Measurements from ENCODE around the gene TUBB. TPM values are rescaled to one million over a fixed set of nuclear protein-coding genes. Genes with fewer than 3 reads are reported as not detected.
A peak's percentile ranks its signal among the peaks of the same experiment; 100 is the strongest.
"Not testable (repeated sequence)": the region's sequence is repeated elsewhere in the genome, so short reads cannot be mapped to it uniquely, and the experiment has no call there.

Gene TUBB
- total and polyA plus RNA-seq, 2 of the 8 experiments (the other 6 are each of a cell fraction or from before 2014, with no cell fraction given) = 1,880 to 3,022 TPM

GRCh38 chr6:30723159-30723842, 3.1 kb downstream of the TUBB start:
- H3K27me3 ChIP-seq (replicated peaks in 1 of 4; ENCODE audit: control insufficient read depth in 3 of 4, extremely low read depth in 1 of 4, insufficient read depth in 3 of 4, low read length in 3 of 4); H4K91ac ChIP-seq (replicated peaks; ENCODE audit: insufficient read length, low read length); H4K8ac ChIP-seq (ENCODE audit: extremely low read depth, insufficient read depth, low read length); H2BK15ac ChIP-seq (ENCODE audit: low read length); H3K23ac ChIP-seq (ENCODE audit: insufficient read length); H2BK5ac ChIP-seq (ENCODE audit: low read depth, low read length); H3K23me2 ChIP-seq (ENCODE audit: low read depth, low read length); H4K5ac ChIP-seq (ENCODE audit: insufficient read length, low read depth, low read length); H2BK20ac ChIP-seq (ENCODE audit: low read length); H3K18ac ChIP-seq (ENCODE audit: extremely low read depth, low read length); H2BK12ac ChIP-seq (ENCODE audit: low read depth, low read length); H2BK120ac ChIP-seq (replicated peaks; ENCODE audit: low read depth, low read length); H3K14ac ChIP-seq (ENCODE audit: insufficient read length); H3K9ac ChIP-seq (replicated peaks in 1 of 4; ENCODE audit: extremely low read depth in 1 of 4, low read depth in 3 of 4, low read length in 3 of 4); H3K4ac ChIP-seq (replicated peaks; ENCODE audit: insufficient read length, low read depth, low read length); FAIRE-seq; H3K27ac ChIP-seq (ENCODE audit: low read depth, low read length); H3K9me3 ChIP-seq (ENCODE audit: insufficient read depth in 2 of 2, low read depth in 1 of 2, low read length in 1 of 2); H3K79me1 ChIP-seq (ENCODE audit: low read depth, low read length); H3K4me1 ChIP-seq (replicated peaks in 1 of 4; ENCODE audit: control insufficient read depth in 3 of 4, insufficient read depth in 4 of 4, low read length in 3 of 4); H3K56ac ChIP-seq (replicated peaks; ENCODE audit: insufficient read length, low read depth, low read length); H2AK5ac ChIP-seq (ENCODE audit: low read depth, low read length); DNase-seq (ENCODE audit: low read depth in 1 of 2, low spot score in 2 of 2); H2AFZ ChIP-seq (ENCODE audit: low read length): not testable (repeated sequence)
- H3K4me2 ChIP-seq (ENCODE audit: insufficient read depth in 1 of 2, low read depth in 2 of 2, low read length in 2 of 2) = peak overlapping the region in 1 of 2 experiments; percentile 73; a peak in 3 of 4 replicates
- TF ChIP-seq POLR2AphosphoS5 (IDR thresholded peaks at IDR 0.05; ENCODE audit: low read depth, low read length) (peak; percentile 77), POLR2A (IDR thresholded peaks at IDR 0.05; ENCODE audit: control extremely low read depth in 1 of 2, low read depth in 2 of 2, low read length in 2 of 2) (peak; percentile 33 to 47; a peak in 2 of 3 replicates)
- peaks cover 21 to 48% (median 33%) of the 10 kb centered on the region in 4 experiments for H3K36me3 ChIP-seq (ENCODE audit: control insufficient read depth in 2 of 4, insufficient read depth in 4 of 4, low read length in 3 of 4)
- peak overlapping the region in 1 of 4 experiments; percentile 100; a peak in 1 of 8 replicates for H3K4me3 ChIP-seq (ENCODE audit: extremely low read depth in 1 of 4, insufficient read depth in 2 of 4, low read depth in 3 of 4, low read length in 4 of 4)
- ChIA-PET CTCF (ENCODE audit: partially characterized antibody) (interaction anchor here (0.6 to 8.2 kb wide), 26 partner anchors 9 to 241 kb away, joined by 3 to 61 read pairs (median 6); partner anchors contain the start of genes DHX16 and FLOT1), POLR2A (ENCODE audit: partially characterized antibody) (interaction anchor here (1.2 to 35.9 kb wide), 17 partner anchors 13 to 159 kb away, joined by 3 to 732 read pairs (median 9); partner anchors contain the start of genes ATAT1, DHX16, FLOT1 and IER3)
- peaks cover 8 to 22% of the 10 kb centered on the region in 2 experiments for H4K20me1 ChIP-seq (replicated peaks in 1 of 2; ENCODE audit: control insufficient read depth in 1 of 2, insufficient read depth in 2 of 2, low read length in 2 of 2)
- H3K79me2 ChIP-seq (ENCODE audit: control insufficient read depth in 1 of 2, insufficient read depth in 2 of 2, low read length in 2 of 2) = peaks cover 6 to 39% of the 10 kb centered on the region in 2 experiments
- WGBS, 2 experiments (ENCODE audit: extremely low coverage in 1 of 2, insufficient coverage in 1 of 2, insufficient read length in 1 of 2, insufficient replicate concordance in 2 of 2, low coverage in 1 of 2, low lambda C conversion rate in 2 of 2, missing lambda C conversion rate in 1 of 2) = 91% methylated on average over 16 of the region's 16 CpGs; no CpG with 5 or more reads in 1 of the 2 experiments
